NCI-H1930 (cell line): ENCODE measurements around the gene PMPCA.

Source experiments
- DNase-seq, 2 experiments: peaks; one replicate each; lab custom pipeline; 2025; lab: John Stamatoyannopoulos, UW

Gene PMPCA

GRCh38 chr9:136410500-136411287 lies at the start of gene PMPCA, which contains the start of gene ENTR1:
PMPCA (plus strand) TSS chr9:136410658; CDS start chr9:136410669, 11 bp downstream.
ENTR1 (minus strand) TSS chr9:136410614; CDS start chr9:136410397, 217 bp downstream.
- DNase-seq: peak; percentile 62 to 83

- no peak for DNase-seq
Measured at GRCh38 chr9:136361047-136361753, 49.3 kb upstream of the PMPCA start.

- no peak for DNase-seq
Measured at GRCh38 chr9:136361754-136362449, 48.6 kb upstream of the PMPCA start.

GRCh38 chr9:136362450-136362784 lies 48.0 kb upstream of the PMPCA start:
- DNase-seq: no peak

GRCh38 chr9:136363106-136363948 lies 47.1 kb upstream of the PMPCA start, which contains the start of gene DNLZ:
DNLZ (minus strand) TSS chr9:136363744; CDS start chr9:136363714, 30 bp downstream.
- DNase-seq: peak; percentile 76 to 89

- DNase-seq: no peak
Measured at GRCh38 chr9:136363949-136364748, 46.3 kb upstream of the PMPCA start.

- no peak for DNase-seq
Measured at GRCh38 chr9:136364942-136365774, 45.3 kb upstream of the PMPCA start.

GRCh38 chr9:136365775-136366222 lies 44.7 kb upstream of the PMPCA start:
- no peak for DNase-seq

GRCh38 chr9:136366826-136367225 lies 43.6 kb upstream of the PMPCA start:
- DNase-seq: no peak

GRCh38 chr9:136367296-136368145 lies 42.9 kb upstream of the PMPCA start:
- DNase-seq: no peak

GRCh38 chr9:136368190-136368589 lies 42.3 kb upstream of the PMPCA start:
- DNase-seq: no peak

- DNase-seq: no peak
Measured at GRCh38 chr9:136370037-136370436, 40.4 kb upstream of the PMPCA start.

- no peak for DNase-seq
Measured at GRCh38 chr9:136370687-136371532, 39.5 kb upstream of the PMPCA start.

GRCh38 chr9:136371533-136371880 lies 39.0 kb upstream of the PMPCA start:
- no peak for DNase-seq

- no peak for DNase-seq
Measured at GRCh38 chr9:136372006-136372405, 38.5 kb upstream of the PMPCA start.

- no peak for DNase-seq
Measured at GRCh38 chr9:136372561-136373299, 37.7 kb upstream of the PMPCA start.
